Measurements from ENCODE around the gene ZPBP2. TPM values are rescaled to one million over a fixed set of nuclear protein-coding genes. Genes with fewer than 3 reads are reported as not detected.

The ZPBP2 gene
- total and polyA plus RNA-seq, 9 of the 15 experiments (the other 6 are each of a cell fraction or from before 2014, with no cell fraction given), result not detected

DNA sequence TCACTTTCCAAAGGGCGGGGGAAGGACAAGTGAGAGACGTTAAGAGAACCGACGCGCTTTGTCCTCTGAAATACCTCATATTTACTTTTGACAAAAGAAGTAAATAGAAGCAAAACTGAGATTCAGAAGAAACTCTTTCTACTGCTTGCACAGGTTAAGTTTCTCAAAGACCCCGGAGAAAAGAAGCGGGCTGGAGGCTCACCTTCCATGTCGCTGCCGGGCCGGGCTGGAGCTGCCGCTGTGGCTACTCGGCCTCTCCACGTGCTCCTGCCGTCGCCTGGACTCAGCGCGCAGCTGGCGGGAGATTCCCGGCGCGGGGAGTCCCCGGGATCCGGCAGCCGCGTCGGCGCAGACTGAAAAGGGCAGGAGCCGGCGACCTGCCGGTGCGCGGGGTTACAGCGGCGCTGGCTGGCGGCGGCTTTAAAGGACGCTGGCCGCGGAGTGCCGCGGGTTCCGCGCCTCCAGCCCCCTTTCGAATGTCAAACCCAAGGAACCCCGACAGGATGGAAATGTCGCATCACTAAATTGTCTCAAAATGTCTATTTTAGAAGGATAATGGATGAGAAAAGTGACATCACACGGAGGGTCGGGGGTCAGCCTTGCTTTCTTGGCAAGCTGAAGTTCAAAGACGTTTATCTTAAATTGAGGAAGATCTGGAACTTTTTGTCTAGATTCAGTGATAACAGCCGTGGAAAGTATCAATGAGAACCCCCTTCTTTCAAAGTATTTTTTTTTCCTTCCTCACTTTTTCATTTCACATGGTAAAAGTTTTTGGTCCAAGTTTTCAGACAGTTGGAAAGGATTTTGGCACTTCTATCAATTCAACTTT is 3.9 kb upstream of the ZPBP2 start, which contains the start of gene IKZF3 (continued):
- TF ChIP-seq, protein P1, sequence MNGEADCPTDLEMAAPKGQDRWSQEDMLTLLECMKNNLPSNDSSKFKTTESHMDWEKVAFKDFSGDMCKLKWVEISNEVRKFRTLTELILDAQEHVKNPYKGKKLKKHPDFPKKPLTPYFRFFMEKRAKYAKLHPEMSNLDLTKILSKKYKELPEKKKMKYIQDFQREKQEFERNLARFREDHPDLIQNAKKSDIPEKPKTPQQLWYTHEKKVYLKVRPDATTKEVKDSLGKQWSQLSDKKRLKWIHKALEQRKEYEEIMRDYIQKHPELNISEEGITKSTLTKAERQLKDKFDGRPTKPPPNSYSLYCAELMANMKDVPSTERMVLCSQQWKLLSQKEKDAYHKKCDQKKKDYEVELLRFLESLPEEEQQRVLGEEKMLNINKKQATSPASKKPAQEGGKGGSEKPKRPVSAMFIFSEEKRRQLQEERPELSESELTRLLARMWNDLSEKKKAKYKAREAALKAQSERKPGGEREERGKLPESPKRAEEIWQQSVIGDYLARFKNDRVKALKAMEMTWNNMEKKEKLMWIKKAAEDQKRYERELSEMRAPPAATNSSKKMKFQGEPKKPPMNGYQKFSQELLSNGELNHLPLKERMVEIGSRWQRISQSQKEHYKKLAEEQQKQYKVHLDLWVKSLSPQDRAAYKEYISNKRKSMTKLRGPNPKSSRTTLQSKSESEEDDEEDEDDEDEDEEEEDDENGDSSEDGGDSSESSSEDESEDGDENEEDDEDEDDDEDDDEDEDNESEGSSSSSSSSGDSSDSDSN (IDR thresholded peaks at IDR 0.05; ENCODE audit: borderline replicate concordance in 1 of 2, low read depth in 2 of 2, low read length in 2 of 2), result peak; percentile 80 to 87; a peak in 3 of 4 replicates
- no peak for TF ChIP-seq OTX1 (CRISPR knock-in tag; IDR thresholded peaks at IDR 0.05)
- TF ChIP-seq CREB1 (IDR thresholded peaks at IDR 0.05), result no peak
- no peak for TF ChIP-seq CREB1 (CRISPR knock-in tag; IDR thresholded peaks at IDR 0.05)
- TF ChIP-seq MTA2 (IDR thresholded peaks at IDR 0.05; ENCODE audit: low read depth), result no peak
- TF ChIP-seq, protein P2, sequence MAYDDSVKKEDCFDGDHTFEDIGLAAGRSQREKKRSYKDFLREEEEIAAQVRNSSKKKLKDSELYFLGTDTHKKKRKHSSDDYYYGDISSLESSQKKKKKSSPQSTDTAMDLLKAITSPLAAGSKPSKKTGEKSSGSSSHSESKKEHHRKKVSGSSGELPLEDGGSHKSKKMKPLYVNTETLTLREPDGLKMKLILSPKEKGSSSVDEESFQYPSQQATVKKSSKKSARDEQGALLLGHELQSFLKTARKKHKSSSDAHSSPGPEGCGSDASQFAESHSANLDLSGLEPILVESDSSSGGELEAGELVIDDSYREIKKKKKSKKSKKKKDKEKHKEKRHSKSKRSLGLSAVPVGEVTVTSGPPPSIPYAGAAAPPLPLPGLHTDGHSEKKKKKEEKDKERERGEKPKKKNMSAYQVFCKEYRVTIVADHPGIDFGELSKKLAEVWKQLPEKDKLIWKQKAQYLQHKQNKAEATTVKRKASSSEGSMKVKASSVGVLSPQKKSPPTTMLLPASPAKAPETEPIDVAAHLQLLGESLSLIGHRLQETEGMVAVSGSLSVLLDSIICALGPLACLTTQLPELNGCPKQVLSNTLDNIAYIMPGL (CRISPR knock-in tag; IDR thresholded peaks at IDR 0.05), result peak; percentile 34; the same call in 1 of the 2 replicates
- no peak for TF ChIP-seq COPS2 (conservative IDR thresholded peaks at IDR 0.05)
- no peak for TF ChIP-seq HINFP (tag; conservative IDR thresholded peaks at IDR 0.05; ENCODE audit: low read depth)
- no peak for TF ChIP-seq ATF3 (IDR thresholded peaks at IDR 0.05)
- TF ChIP-seq ATF3 (CRISPR knock-in tag; conservative IDR thresholded peaks at IDR 0.05), result 0 out of 2 replicates have a peak, but pooled peaks have one; percentile 35
- TF ChIP-seq NELFE (IDR thresholded peaks at IDR 0.05; ENCODE audit: insufficient read depth, insufficient read length), result no peak
- TF ChIP-seq ZC3H8 (IDR thresholded peaks at IDR 0.05), result no peak
- TF ChIP-seq POLR2A (conservative IDR thresholded peaks at IDR 0.05), result no peak

All from K562 (cell line).